ENCODE measurements around the gene GGT6. TPM values are rescaled to one million over a fixed set of nuclear protein-coding genes. Genes with fewer than 3 reads are reported as not detected.

GGT6 gene
- polyA plus RNA-seq, 1 experiment: not detected

GRCh38 chr17:4542003-4542725, 18.2 kb downstream of the GGT6 start:
- DNase-seq (ENCODE audit: low read depth): no peak
- no peak for TF ChIP-seq CTCF (IDR thresholded peaks at IDR 0.05; ENCODE audit: insufficient read depth, low read depth, low read length)
- POLR2A ChIA-PET: no interaction called here
- Histone ChIP-seq H3K36me3 (ENCODE audit: control insufficient read depth, insufficient read depth, low read length) (peaks cover 45% of the 10 kb centered on the region), H3K4me3 (ENCODE audit: low read depth, low read length) (no peak overlapping the region), H3K27me3 (ENCODE audit: control insufficient read depth, insufficient read depth, low read length) (no peaks in the 10 kb centered on the region)
- CTCF ChIA-PET: no interaction called here

- H3K4me3 ChIP-seq (ENCODE audit: low read depth, low read length): no peak overlapping the region
- DNase-seq (ENCODE audit: low read depth): no peak
- TF ChIP-seq CTCF (IDR thresholded peaks at IDR 0.05; ENCODE audit: insufficient read depth, low read depth, low read length): no peak
- POLR2A ChIA-PET: no interaction called here
- CTCF ChIA-PET: no interaction called here
- no peaks in the 10 kb centered on the region for H3K27me3 ChIP-seq (ENCODE audit: control insufficient read depth, insufficient read depth, low read length)
- peaks cover 41% of the 10 kb centered on the region for H3K36me3 ChIP-seq (ENCODE audit: control insufficient read depth, insufficient read depth, low read length)
Observed at GRCh38 chr17:4541328-4542002, 18.9 kb downstream of the GGT6 start.

GRCh38 chr17:4540687-4541327, 19.6 kb downstream of the GGT6 start:
- Histone ChIP-seq H3K27me3 (ENCODE audit: control insufficient read depth, insufficient read depth, low read length) (no peaks in the 10 kb centered on the region), H3K4me3 (ENCODE audit: low read depth, low read length) (no peak overlapping the region), H3K36me3 (ENCODE audit: control insufficient read depth, insufficient read depth, low read length) (peaks cover 40% of the 10 kb centered on the region)
- no peak for DNase-seq (ENCODE audit: low read depth)
- POLR2A ChIA-PET: no interaction called here
- CTCF ChIA-PET: no interaction called here
- TF ChIP-seq CTCF (IDR thresholded peaks at IDR 0.05; ENCODE audit: insufficient read depth, low read depth, low read length): no peak

GRCh38 chr17:4540224-4540651, 20.1 kb downstream of the GGT6 start:
- CTCF ChIA-PET: no interaction called here
- H3K4me3 ChIP-seq (ENCODE audit: low read depth, low read length): no peak overlapping the region
- no peak for TF ChIP-seq CTCF (IDR thresholded peaks at IDR 0.05; ENCODE audit: insufficient read depth, low read depth, low read length)
- DNase-seq (ENCODE audit: low read depth): no peak
- peaks cover 35% of the 10 kb centered on the region for H3K36me3 ChIP-seq (ENCODE audit: control insufficient read depth, insufficient read depth, low read length)
- POLR2A ChIA-PET: no interaction called here
- H3K27me3 ChIP-seq (ENCODE audit: control insufficient read depth, insufficient read depth, low read length): no peaks in the 10 kb centered on the region

GRCh38 chr17:4539576-4540223, 20.7 kb downstream of the GGT6 start:
- TF ChIP-seq CTCF (IDR thresholded peaks at IDR 0.05; ENCODE audit: insufficient read depth, low read depth, low read length): no peak
- no peak for DNase-seq (ENCODE audit: low read depth)
- H3K4me3 ChIP-seq (ENCODE audit: low read depth, low read length): no peak overlapping the region
- H3K27me3 ChIP-seq (ENCODE audit: control insufficient read depth, insufficient read depth, low read length): no peaks in the 10 kb centered on the region
- ChIA-PET CTCF (no interaction called here), POLR2A (no interaction called here)
- peaks cover 34% of the 10 kb centered on the region for H3K36me3 ChIP-seq (ENCODE audit: control insufficient read depth, insufficient read depth, low read length)
